Measurements from ENCODE around the gene RCSD1. TPM values are rescaled to one million over a fixed set of nuclear protein-coding genes. Genes with fewer than 3 reads are reported as not detected.
"Not testable (repeated sequence)": the region's sequence is repeated elsewhere in the genome, so short reads cannot be mapped to it uniquely, and the experiment has no call there.

RCSD1 gene
- polyA plus RNA-seq, 3 donors, result 116 to 218 (median 216) TPM

GRCh38 chr1:167738158-167738557, 108.1 kb downstream of the RCSD1 start:
- Mint-ChIP-seq H3K9me3 (peaks cover 2 to 12% (median 5%) of the 10 kb centered on the region in 7 donors), H3K27me3 (ENCODE audit: low read depth in 3 of 3) (no peaks in the 10 kb centered on the region), H3K36me3 (peaks cover 12 to 18% of the 10 kb centered on the region in 2 donors), H3K4me3 (no peak overlapping the region), H3K4me1 (no peaks in the 10 kb centered on the region), H3K27ac (peak overlapping the region in 1 of 7 donors; percentile 31)
- no peak overlapping the region for H3K4me3 ChIP-seq (replicated peaks in 1 of 3; ENCODE audit: low read depth in 2 of 3, low read length in 3 of 3)
- DNase-seq, result no peak
- peaks cover 50% of the 10 kb centered on the region for H4K20me1 ChIP-seq (ENCODE audit: insufficient read depth, low read length)
- no peak overlapping the region for H3K9ac ChIP-seq (ENCODE audit: insufficient read depth, low read length, poor library complexity, severe bottlenecking)
- peaks cover 0 to 6% of the 10 kb centered on the region in 2 donors for H3K9me3 ChIP-seq (replicated peaks in 1 of 2; ENCODE audit: control insufficient read depth in 1 of 2, insufficient read depth in 1 of 2, low read length in 2 of 2)
- no peak overlapping the region for H3K27ac ChIP-seq (ENCODE audit: low read depth in 1 of 2, low read length in 2 of 2)
- peaks cover 21% of the 10 kb centered on the region for H3K79me2 ChIP-seq (ENCODE audit: insufficient read depth, low read length)
- 93% methylated on average over 4 of the region's 8 CpGs for WGBS (ENCODE audit: insufficient coverage)
- H3K4me2 ChIP-seq (replicated peaks; ENCODE audit: extremely low read depth, low read length, poor library complexity, severe bottlenecking), result no peak overlapping the region
- no peaks in the 10 kb centered on the region for H3K27me3 ChIP-seq (ENCODE audit: control insufficient read depth in 2 of 2, insufficient read depth in 2 of 2, low read length in 2 of 2)
- intact Hi-C loops (cut with micrococcal nuclease), result no loop called here
- no peaks in the 10 kb centered on the region for H3K4me1 ChIP-seq (ENCODE audit: control insufficient read depth in 1 of 2, insufficient read depth in 2 of 2, low read length in 2 of 2)
- peaks cover 1 to 7% of the 10 kb centered on the region in 2 donors for H3K36me3 ChIP-seq (replicated peaks in 1 of 2; ENCODE audit: control insufficient read depth in 1 of 2, insufficient read depth in 2 of 2, low read length in 2 of 2)
- no peak for TF ChIP-seq CTCF (IDR thresholded peaks at IDR 0.05)
- no peak overlapping the region for H2AFZ ChIP-seq (ENCODE audit: insufficient read depth, low read depth, low read length, poor library complexity, severe bottlenecking)

GRCh38 chr1:167739752-167740151, 109.7 kb downstream of the RCSD1 start:
- Histone ChIP-seq H2AFZ (ENCODE audit: insufficient read depth, low read depth, low read length, poor library complexity, severe bottlenecking) (no peak overlapping the region), H3K27ac (ENCODE audit: low read depth in 1 of 2, low read length in 2 of 2) (no peak overlapping the region), H3K9ac (ENCODE audit: insufficient read depth, low read length, poor library complexity, severe bottlenecking) (no peak overlapping the region), H3K4me3 (replicated peaks in 1 of 3; ENCODE audit: low read depth in 2 of 3, low read length in 3 of 3) (no peak overlapping the region), H3K4me2 (replicated peaks; ENCODE audit: extremely low read depth, low read length, poor library complexity, severe bottlenecking) (no peak overlapping the region), H3K9me3 (replicated peaks in 1 of 2; ENCODE audit: control insufficient read depth in 1 of 2, insufficient read depth in 1 of 2, low read length in 2 of 2) (peaks cover 0 to 6% of the 10 kb centered on the region in 2 donors), H3K79me2 (ENCODE audit: insufficient read depth, low read length) (peaks cover 21% of the 10 kb centered on the region), H3K27me3 (ENCODE audit: control insufficient read depth in 2 of 2, insufficient read depth in 2 of 2, low read length in 2 of 2) (no peaks in the 10 kb centered on the region), H3K36me3 (replicated peaks in 1 of 2; ENCODE audit: control insufficient read depth in 1 of 2, insufficient read depth in 2 of 2, low read length in 2 of 2) (peaks cover 0 to 7% of the 10 kb centered on the region in 2 donors), H3K4me1 (ENCODE audit: control insufficient read depth in 1 of 2, insufficient read depth in 2 of 2, low read length in 2 of 2) (no peaks in the 10 kb centered on the region), H4K20me1 (ENCODE audit: insufficient read depth, low read length) (peaks cover 46% of the 10 kb centered on the region)
- Mint-ChIP-seq H3K4me3 (no peak overlapping the region), H3K4me1 (peaks cover 1% of the 10 kb centered on the region), H3K27ac (no peak overlapping the region), H3K9me3 (peaks cover 2 to 8% (median 4%) of the 10 kb centered on the region in 7 donors), H3K36me3 (peaks cover 7 to 10% of the 10 kb centered on the region in 2 donors), H3K27me3 (ENCODE audit: low read depth in 3 of 3) (no peaks in the 10 kb centered on the region)
- intact Hi-C loops (cut with micrococcal nuclease), result no loop called here
- 89% methylated on average over 3 of the region's 3 CpGs for WGBS (ENCODE audit: insufficient coverage)
- DNase-seq, result no peak
- no peak for TF ChIP-seq CTCF (IDR thresholded peaks at IDR 0.05)

GRCh38 chr1:167741103-167741502, 111.1 kb downstream of the RCSD1 start:
- H3K36me3 ChIP-seq (replicated peaks in 1 of 2; ENCODE audit: control insufficient read depth in 1 of 2, insufficient read depth in 2 of 2, low read length in 2 of 2); H2AFZ ChIP-seq (ENCODE audit: insufficient read depth, low read depth, low read length, poor library complexity, severe bottlenecking); DNase-seq; H3K27ac Mint-ChIP-seq; H3K9me3 Mint-ChIP-seq; H3K4me2 ChIP-seq (replicated peaks; ENCODE audit: extremely low read depth, low read length, poor library complexity, severe bottlenecking); H3K27ac ChIP-seq (ENCODE audit: low read depth in 1 of 2, low read length in 2 of 2); intact Hi-C loops (cut with micrococcal nuclease); H3K9ac ChIP-seq (ENCODE audit: insufficient read depth, low read length, poor library complexity, severe bottlenecking); H3K4me1 ChIP-seq (ENCODE audit: control insufficient read depth in 1 of 2, insufficient read depth in 2 of 2, low read length in 2 of 2); H3K9me3 ChIP-seq (replicated peaks in 1 of 2; ENCODE audit: control insufficient read depth in 1 of 2, insufficient read depth in 1 of 2, low read length in 2 of 2); H3K27me3 ChIP-seq (ENCODE audit: control insufficient read depth in 2 of 2, insufficient read depth in 2 of 2, low read length in 2 of 2); H3K27me3 Mint-ChIP-seq (ENCODE audit: low read depth in 3 of 3); H3K4me1 Mint-ChIP-seq; H3K4me3 ChIP-seq (replicated peaks in 1 of 3; ENCODE audit: low read depth in 2 of 3, low read length in 3 of 3); H3K4me3 Mint-ChIP-seq: not testable (repeated sequence)
- Histone ChIP-seq H4K20me1 (ENCODE audit: insufficient read depth, low read length) (peaks cover 45% of the 10 kb centered on the region), H3K79me2 (ENCODE audit: insufficient read depth, low read length) (peaks cover 27% of the 10 kb centered on the region)
- peaks cover 8 to 10% of the 10 kb centered on the region in 2 donors for H3K36me3 Mint-ChIP-seq
- WGBS (ENCODE audit: insufficient coverage), result no CpG with 5 or more reads among the region's 7 CpGs

All from CD14-positive monocyte (primary cell).